GM12878 (cell line): Measurements from ENCODE around the gene UTS2. TPM values are rescaled to one million over a fixed set of nuclear protein-coding genes. Genes with fewer than 3 reads are reported as not detected.

Source experiments
- ATAC-seq: fragments of 200-7000 bp; cut with Tn5 transposase; 3 replicates; pipeline ENCODE4 v1.9.1; 2020; ENCODE audit warnings: mild to moderate bottlenecking, moderate library complexity
- BruUV-seq: library from RNA; stranded (reverse); fragments of 400-500 nt; replicated peaks from 2 replicates; lab custom pipeline; 2021; lab: Mats Ljungman, UMichigan
- CTCF ChIA-PET: fragments of 300-600 bp; sonication (Branson Sonifier 250); formaldehyde crosslinking; extraction: SDS; loops from one replicate; lab custom pipeline; 2021; ENCODE audit warnings: inconsistent platforms; lab: Yijun Ruan, JAX
- POLR2A ChIA-PET: fragments of 350-600 bp; formaldehyde crosslinking; extraction: SDS; loops from one replicate; lab custom pipeline; 2021; ENCODE audit warnings: inconsistent platforms; lab: Charles Lee
- RAD21 ChIA-PET: fragments of 300-600 bp; sonication (Branson Sonifier 250); formaldehyde crosslinking; loops from one replicate; lab custom pipeline; 2023; ENCODE audit warnings: antibody characterized with exemption; ENCODE audit not compliant: unreplicated experiment; lab: Charles Lee
- SMC1A ChIA-PET: fragments of 300-600 bp; sonication (Branson Sonifier 250); formaldehyde crosslinking; loops from one replicate; lab custom pipeline; 2023; ENCODE audit not compliant: unreplicated experiment, uncharacterized antibody; lab: Charles Lee
- DNase-seq: peaks from one replicate; pipeline ENCODE4 v3.0.0-alpha.2; 2011; ENCODE audit warnings: low read depth, low spot score
- FAIRE-seq: peaks from 3 replicates; lab custom pipeline; 2011; peaks lifted over from hg19 to GRCh38; lab: Jason Lieb, UNC
- H2AFZ ChIP-seq: 2 replicates; pipeline ENCODE4 v1.6.0; 2011; ENCODE audit warnings: low read depth, low read length, control low read depth; ENCODE audit not compliant: control insufficient read depth
- H3K27ac ChIP-seq: 2 replicates; pipeline ENCODE4 v1.5.1; 2011; ENCODE audit warnings: control low read depth; ENCODE audit not compliant: control insufficient read depth, insufficient read depth
- H3K27me3 ChIP-seq, 2 experiments: replicated peaks in 1 of 2; 2 replicates each; pipeline versions ENCODE4 v1.6.0 to v1.6.1; 2011; ENCODE audit warnings: low read length in 1 of 2; ENCODE audit not compliant: control insufficient read depth in 2 of 2, insufficient read depth in 2 of 2
- H3K36me3 ChIP-seq, 2 experiments: 2 replicates each; pipeline ENCODE4 v1.5.1; 2011; ENCODE audit warnings: low read length in 1 of 2; ENCODE audit not compliant: control insufficient read depth in 2 of 2, insufficient read depth in 2 of 2
- H3K4me1 ChIP-seq: 2 replicates; pipeline ENCODE4 v1.6.1; 2011; ENCODE audit warnings: mild to moderate bottlenecking, low read length, moderate library complexity, mixed read lengths; ENCODE audit not compliant: control insufficient read depth, insufficient read depth
- H3K4me2 ChIP-seq: 2 replicates; pipeline ENCODE4 v1.6.0; 2011; ENCODE audit warnings: control low read depth; ENCODE audit not compliant: control insufficient read depth, insufficient read depth
- H3K4me3 ChIP-seq: fragments of 200-600 bp; sonication (generic); 2 replicates; pipeline ENCODE4 v1.5.1; 2016
- H3K79me2 ChIP-seq: 2 replicates; pipeline ENCODE4 v1.6.0; 2011; ENCODE audit warnings: low read length; ENCODE audit not compliant: control insufficient read depth, insufficient read depth
- H3K9ac ChIP-seq: 2 replicates; pipeline ENCODE4 v1.8.0; 2011; ENCODE audit warnings: low read length, control low read depth, mixed read lengths; ENCODE audit not compliant: control insufficient read depth, insufficient read depth
- H3K9me3 ChIP-seq: replicated peaks from 3 replicates; pipeline ENCODE4 v1.5.1; 2011; ENCODE audit warnings: mild to moderate bottlenecking, low read length; ENCODE audit not compliant: control insufficient read depth, insufficient read depth
- H4K20me1 ChIP-seq: 2 replicates; pipeline ENCODE4 v1.6.0; 2011; ENCODE audit not compliant: control insufficient read depth, insufficient read depth
- CBX3 ChIP-seq: fragments of 200-600 bp; sonication (generic); IDR thresholded peaks from 2 replicates; pipeline ENCODE4 v1.6.1; 2016; ENCODE audit warnings: low read depth, borderline replicate concordance
- CHD1 ChIP-seq: IDR thresholded peaks from 2 replicates; pipeline ENCODE4 v1.6.1; 2012; ENCODE audit warnings: low read depth, low read length, improper control_type of control experiment
- ESRRA ChIP-seq: IDR thresholded peaks from 2 replicates; pipeline ENCODE4 v1.6.1; 2012; ENCODE audit warnings: mild to moderate bottlenecking, low read length, improper control_type of control experiment
- ETV6 ChIP-seq, 2 experiments: fragments of 450-650 bp in 1 of 2; IDR thresholded peaks in 1 of 2; conservative IDR thresholded peaks in 1 of 2; 2 replicates each; pipeline ENCODE4 v1.6.1; 2014; ENCODE audit warnings: antibody characterized with exemption in 1 of 2, borderline replicate concordance in 1 of 2, low read depth in 1 of 2, mild to moderate bottlenecking in 1 of 2, moderate library complexity in 1 of 2
- FOS ChIP-seq: IDR thresholded peaks from 3 replicates; pipeline ENCODE4 v1.6.1; 2011; ENCODE audit warnings: borderline replicate concordance; ENCODE audit not compliant: insufficient read length; ENCODE audit errors: extremely low read depth
- LARP7 ChIP-seq: fragments of 450-650 bp; IDR thresholded peaks from 2 replicates; pipeline ENCODE4 v1.6.1; 2017; ENCODE audit warnings: mild to moderate bottlenecking
- MEF2A ChIP-seq: IDR thresholded peaks from 2 replicates; pipeline ENCODE4 v1.6.1; 2011; ENCODE audit warnings: low read depth, mild to moderate bottlenecking, low read length, moderate library complexity; ENCODE audit not compliant: insufficient read depth
- PKNOX1 ChIP-seq: fragments of 450-650 bp; IDR thresholded peaks from 2 replicates; pipeline ENCODE4 v1.6.1; 2016; ENCODE audit warnings: mild to moderate bottlenecking
- RFX5 ChIP-seq: IDR thresholded peaks from 2 replicates; pipeline ENCODE4 v1.6.1; 2011; ENCODE audit warnings: low read depth, low read length, improper control_type of control experiment
- RUNX3 ChIP-seq: IDR thresholded peaks from 2 replicates; pipeline ENCODE4 v1.6.1; 2012; ENCODE audit warnings: low read length, inconsistent platforms
- TCF12 ChIP-seq: IDR thresholded peaks from 2 replicates; pipeline ENCODE4 v1.6.1; 2011; ENCODE audit warnings: low read depth, mild to moderate bottlenecking, low read length
- TCF3 ChIP-seq: IDR thresholded peaks from 2 replicates; pipeline ENCODE4 v1.6.1; 2012; ENCODE audit warnings: low read depth, mild to moderate bottlenecking, low read length, borderline replicate concordance; ENCODE audit not compliant: insufficient read depth
- YY1 ChIP-seq: IDR thresholded peaks from 2 replicates; pipeline ENCODE4 v1.6.1; 2011; ENCODE audit warnings: low read depth, mild to moderate bottlenecking, low read length
- ZNF24 ChIP-seq: fragments of 450-650 bp; IDR thresholded peaks from 2 replicates; pipeline ENCODE4 v1.6.1; 2017; ENCODE audit warnings: antibody characterized with exemption, mild to moderate bottlenecking
- WGBS: methylation state at CpG from one replicate; pipeline ENCODE4 v1.1.6; 2016; ENCODE audit warnings: low lambda C conversion rate; ENCODE audit not compliant: insufficient replicate concordance, insufficient coverage; ENCODE audit errors: missing lambda C conversion rate; 5-methylcytosine and 5-hydroxymethylcytosine counted together
- in situ Hi-C: fragments of 300-500 bp; cut with MboI; formaldehyde crosslinking; loops from 9 replicates; pipeline ENCODE4 v1.14.3; 2018; ENCODE audit warnings: mixed read lengths
- intact Hi-C: fragments of 100-400 bp; cut with micrococcal nuclease; formaldehyde crosslinking; loops from one replicate; pipeline ENCODE4 v1.14.2; 2022; ENCODE audit not compliant: unreplicated experiment
- polyA plus RNA-seq, 11 experiments: library from polyadenylated mRNA; depleted of rRNA in 4 of 11; unstranded in 6 of 11; stranded (reverse) in 5 of 11; fragments of >200 nt; fragmentation: Nextera tagmentation in 4 of 11; fragmentation: Illumina TruSeq in 1 of 11; extraction: Ambion mirVana in 4 of 11; extraction: Trizol in 1 of 11; gene quantifications; 1 replicate in 1 of 11; 2 replicates in 10 of 11; pipeline versions ENCODE4 v1.2.1 to v1.2.3, GENCODE V29; 2011 to 2016; ENCODE audit warnings: inconsistent platforms in 2 of 11, missing spikeins in 2 of 11, low read depth in 1 of 11
- total RNA-seq, 4 experiments: library from RNA; depleted of rRNA in 3 of 4; stranded (reverse); fragments of >200 nt in 3 of 4; fragmentation: Illumina TruSeq in 1 of 4; extraction: Trizol in 1 of 4; gene quantifications; 2 replicates each; pipeline versions ENCODE4 v1.2.1 to v1.2.3, GENCODE V29; 2013 to 2021
- TF ChIP-seq, protein P1 (sequence below): IDR thresholded peaks from 2 replicates; pipeline ENCODE4 v1.6.1; 2011; ENCODE audit warnings: low read depth, mild to moderate bottlenecking, low read length, moderate library complexity, borderline replicate concordance; ENCODE audit errors: extremely low read depth

UTS2 gene
- total and polyA plus RNA-seq, 10 of the 15 experiments (the other 5 are each of a cell fraction or from before 2014, with no cell fraction given), result not detected

DNA sequence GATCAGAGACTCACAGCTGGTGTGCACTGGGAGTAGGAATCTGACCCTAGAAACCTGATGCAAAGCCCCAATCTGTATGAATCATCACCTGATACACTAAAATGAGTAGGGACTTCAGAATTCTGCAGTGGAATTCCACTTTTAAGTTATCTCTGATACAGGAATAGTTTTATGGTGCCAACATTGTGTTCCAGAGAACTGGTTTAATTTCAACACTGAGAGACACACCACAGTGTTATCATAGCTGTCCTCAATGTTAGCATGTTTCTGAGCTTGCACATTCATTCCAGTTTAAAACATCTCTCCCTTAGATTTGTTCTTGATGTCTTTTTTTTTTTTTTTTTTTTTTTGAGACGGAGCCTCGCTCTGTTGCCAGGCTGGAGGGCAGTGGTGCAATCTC, 7.1 kb downstream of the UTS2 start:
- Histone ChIP-seq H3K4me1 (no peaks in the 10 kb centered on the region), H3K9ac (no peak overlapping the region), H3K4me3 (no peak overlapping the region), H3K4me2 (no peak overlapping the region), H3K9me3 (no peaks in the 10 kb centered on the region; the same call in 2 of the 3 replicates), H3K79me2 (no peaks in the 10 kb centered on the region), H3K27me3 (peaks cover 0 to 3% of the 10 kb centered on the region in 2 experiments; a peak in 2 of 4 replicates), H4K20me1 (no peaks in the 10 kb centered on the region), H3K36me3 (no peaks in the 10 kb centered on the region), H3K27ac (no peak overlapping the region), H2AFZ (no peak overlapping the region)
- CTCF ChIA-PET, result interaction anchor here (0.6 kb wide), 1 partner anchor 22 kb away, joined by 3 read pairs; no protein-coding TSS in a partner anchor
- FAIRE-seq, result no peak
- intact Hi-C loops (no loop called here), in situ Hi-C loops (no loop called here)
- no peak for ATAC-seq
- BruUV-seq, result no TSS peak
- POLR2A ChIA-PET, result no interaction called here
- SMC1A ChIA-PET, result no interaction called here
- DNase-seq, result no peak
- no peak for TF ChIP-seq CHD1
- no peak for TF ChIP-seq LARP7
- TF ChIP-seq FOS, result no peak
- TF ChIP-seq ETV6 (conservative IDR thresholded peaks at IDR 0.05 in 1 of 2, IDR thresholded peaks at IDR 0.05 in 1 of 2; ENCODE audit: borderline replicate concordance in 1 of 2, low read depth in 1 of 2), result no peak
- TF ChIP-seq, protein P1, sequence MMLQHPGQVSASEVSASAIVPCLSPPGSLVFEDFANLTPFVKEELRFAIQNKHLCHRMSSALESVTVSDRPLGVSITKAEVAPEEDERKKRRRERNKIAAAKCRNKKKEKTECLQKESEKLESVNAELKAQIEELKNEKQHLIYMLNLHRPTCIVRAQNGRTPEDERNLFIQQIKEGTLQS, result no peak
- no CpG with 5 or more reads among the region's 2 CpGs for WGBS
- RAD21 ChIA-PET, result no interaction called here

GRCh38 chr1:7842517-7842916, 10.3 kb downstream of the UTS2 start:
- in situ Hi-C loops (no loop called here), intact Hi-C loops (no loop called here)
- 43% methylated on average over 4 of the region's 4 CpGs for WGBS
- BruUV-seq, result no TSS peak
- ChIA-PET POLR2A (no interaction called here), CTCF (interaction anchor here (0.6 kb wide), 2 partner anchors 425 to 509 kb away, joined by 3 read pairs; no protein-coding TSS in a partner anchor), SMC1A (no interaction called here), RAD21 (interaction anchor here (0.6 kb wide), 1 partner anchor 325 kb away, joined by 3 read pairs; no protein-coding TSS in a partner anchor)
- no peaks in the 10 kb centered on the region for H4K20me1 ChIP-seq
- peak; percentile 66 for ATAC-seq
- H3K27me3 ChIP-seq, result peaks cover 0 to 3% of the 10 kb centered on the region in 2 experiments; a peak in 1 of 4 replicates
- DNase-seq, result no peak
- H3K9me3 ChIP-seq, result peaks cover 3% of the 10 kb centered on the region; the same call in 1 of the 3 replicates
- no peak overlapping the region for H3K4me2 ChIP-seq
- H3K4me3 ChIP-seq, result no peak overlapping the region
- peak; percentile 54 for FAIRE-seq
- no peak overlapping the region for H2AFZ ChIP-seq
- H3K4me1 ChIP-seq, result no peaks in the 10 kb centered on the region
- H3K79me2 ChIP-seq, result no peaks in the 10 kb centered on the region
- H3K27ac ChIP-seq, result no peak overlapping the region
- no peaks in the 10 kb centered on the region for H3K36me3 ChIP-seq
- H3K9ac ChIP-seq, result no peak overlapping the region
- TF ChIP-seq MEF2A (0 out of 2 replicates have a peak, but pooled peaks have one; percentile 19), FOS (no peak), TCF3 (0 out of 2 replicates have a peak, but pooled peaks have one; percentile 41), RUNX3 (peak; percentile 82), TCF12 (peak; percentile 66; the same call in 1 of the 2 replicates), CBX3 (no peak), ZNF24 (no peak), ESRRA (no peak), YY1 (no peak), RFX5 (no peak), PKNOX1 (peak; percentile 41; the same call in 1 of the 2 replicates)
